H1 (cell line): ENCODE measurements around the gene LTBP4. TPM values are rescaled to one million over a fixed set of nuclear protein-coding genes. Genes with fewer than 3 reads are reported as not detected.
A peak's percentile ranks its signal among the peaks of the same experiment; 100 is the strongest.

Source experiments
- CTCF ChIA-PET: fragments of 300-600 bp; sonication (Branson Sonifier 250); formaldehyde crosslinking; loops from one replicate; lab custom pipeline; 2021; ENCODE audit not compliant: partially characterized antibody; lab: Charles Lee
- POLR2A ChIA-PET: fragments of 300-600 bp; sonication (Branson Sonifier 250); formaldehyde crosslinking; loops from one replicate; lab custom pipeline; 2021; ENCODE audit warnings: inconsistent platforms; ENCODE audit not compliant: partially characterized antibody; lab: Charles Lee
- DNase-seq, 2 experiments: peaks; one replicate each; pipeline versions ENCODE4 v3.0.0 to v3.0.0-alpha.2; 2010 to 2022; ENCODE audit warnings: low spot score in 2 of 2, low read depth in 1 of 2, mixed read lengths in 1 of 2
- FAIRE-seq: peaks from 2 replicates; lab custom pipeline; 2011; peaks lifted over from hg19 to GRCh38; lab: Jason Lieb, UNC
- H2AFZ ChIP-seq: 2 replicates; pipeline ENCODE4 v1.8.1; 2012; ENCODE audit warnings: low read length, inconsistent platforms
- H2AK5ac ChIP-seq: 2 replicates; pipeline ENCODE4 v1.6.1; 2013; ENCODE audit warnings: low read depth, low read length
- H2BK120ac ChIP-seq: replicated peaks from 2 replicates; pipeline ENCODE3; 2013; ENCODE audit warnings: low read depth, low read length, inconsistent platforms
- H2BK12ac ChIP-seq: 2 replicates; pipeline ENCODE4 v1.6.1; 2013; ENCODE audit warnings: low read depth, low read length
- H2BK15ac ChIP-seq: 2 replicates; pipeline ENCODE4 v1.6.1; 2013; ENCODE audit warnings: low read length
- H2BK20ac ChIP-seq: 2 replicates; pipeline ENCODE4 v1.6.1; 2013; ENCODE audit warnings: low read length
- H2BK5ac ChIP-seq: 2 replicates; pipeline ENCODE4 v1.6.1; 2013; ENCODE audit warnings: low read depth, low read length
- H3K14ac ChIP-seq: 2 replicates; pipeline ENCODE4 v1.6.1; 2013; ENCODE audit warnings: inconsistent platforms; ENCODE audit not compliant: insufficient read length
- H3K18ac ChIP-seq: 2 replicates; pipeline ENCODE4 v1.6.1; 2013; ENCODE audit warnings: low read length; ENCODE audit errors: extremely low read depth
- H3K23ac ChIP-seq: 2 replicates; pipeline ENCODE4 v1.6.1; 2013; ENCODE audit warnings: inconsistent platforms; ENCODE audit not compliant: insufficient read length
- H3K23me2 ChIP-seq: 2 replicates; pipeline ENCODE4 v1.6.1; 2013; ENCODE audit warnings: low read depth, low read length
- H3K27ac ChIP-seq: 2 replicates; pipeline ENCODE4 v1.6.1; 2011; ENCODE audit warnings: low read depth, low read length, inconsistent platforms
- H3K27me3 ChIP-seq, 4 experiments: replicated peaks in 1 of 4; 1 replicate in 1 of 4; 2 replicates in 3 of 4; pipeline versions ENCODE4 v1.6.1 to v1.8.1; 2011 to 2013; ENCODE audit warnings: low read length in 3 of 4, mild to moderate bottlenecking in 3 of 4, inconsistent platforms in 2 of 4, mixed read lengths in 2 of 4, moderate library complexity in 1 of 4; ENCODE audit not compliant: control insufficient read depth in 3 of 4, insufficient read depth in 3 of 4; ENCODE audit errors: extremely low read depth in 1 of 4
- H3K36me3 ChIP-seq, 4 experiments: 2 replicates each; pipeline versions ENCODE4 v1.6.1 to v1.8.1; 2011 to 2013; ENCODE audit warnings: mild to moderate bottlenecking in 4 of 4, low read length in 3 of 4, moderate library complexity in 2 of 4, control low read depth in 1 of 4, inconsistent platforms in 1 of 4; ENCODE audit not compliant: insufficient read depth in 4 of 4, control insufficient read depth in 2 of 4
- H3K4ac ChIP-seq: replicated peaks from 2 replicates; pipeline ENCODE3; 2013; ENCODE audit warnings: low read length, low read depth, mixed read lengths, inconsistent platforms; ENCODE audit not compliant: insufficient read length
- H3K4me1 ChIP-seq, 4 experiments: replicated peaks in 1 of 4; 1 replicate in 1 of 4; 2 replicates in 3 of 4; pipeline versions ENCODE4 v1.6.1 to v1.8.1; 2011 to 2013; ENCODE audit warnings: low read length in 3 of 4, inconsistent platforms in 2 of 4, mixed read lengths in 1 of 4; ENCODE audit not compliant: insufficient read depth in 4 of 4, control insufficient read depth in 3 of 4
- H3K4me2 ChIP-seq, 2 experiments: 2 replicates each; pipeline versions ENCODE4 v1.6.1 to v1.8.1; 2011 to 2013; ENCODE audit warnings: low read depth in 2 of 2, low read length in 2 of 2, control low read depth in 1 of 2, inconsistent platforms in 1 of 2, mild to moderate bottlenecking in 1 of 2; ENCODE audit not compliant: insufficient read depth in 1 of 2
- H3K4me3 ChIP-seq, 4 experiments: fragments of 200-600, 300-600 bp in 1 of 4; sonication (generic), shearing (Covaris generic), sonication (Bioruptor Twin) in 1 of 4; 2 replicates each; pipeline versions ENCODE4 v1.5.1 to v1.8.1; 2011 to 2016; ENCODE audit warnings: low read length in 4 of 4, low read depth in 3 of 4, control low read depth in 2 of 4, inconsistent platforms in 2 of 4, mild to moderate bottlenecking in 2 of 4, mixed read lengths in 1 of 4, moderate library complexity in 1 of 4; ENCODE audit not compliant: insufficient read depth in 2 of 4; ENCODE audit errors: extremely low read depth in 1 of 4
- H3K56ac ChIP-seq: replicated peaks from 2 replicates; pipeline ENCODE3; 2013; ENCODE audit warnings: low read depth, mild to moderate bottlenecking, mixed read lengths, low read length, inconsistent platforms; ENCODE audit not compliant: insufficient read length
- H3K79me1 ChIP-seq: 2 replicates; pipeline ENCODE4 v1.6.1; 2013; ENCODE audit warnings: low read depth, low read length, control low read depth
- H3K79me2 ChIP-seq, 2 experiments: 2 replicates each; pipeline versions ENCODE4 v1.6.1 to v1.8.1; 2012 to 2013; ENCODE audit warnings: low read length in 2 of 2, mild to moderate bottlenecking in 2 of 2, inconsistent platforms in 1 of 2; ENCODE audit not compliant: insufficient read depth in 2 of 2, control insufficient read depth in 1 of 2
- H3K9ac ChIP-seq, 4 experiments: replicated peaks in 1 of 4; 1 replicate in 1 of 4; 2 replicates in 3 of 4; pipeline versions ENCODE4 v1.6.1 to v1.8.1; 2011 to 2013; ENCODE audit warnings: low read depth in 3 of 4, low read length in 3 of 4, control low read depth in 2 of 4, mild to moderate bottlenecking in 2 of 4, moderate library complexity in 2 of 4, inconsistent platforms in 1 of 4; ENCODE audit errors: extremely low read depth in 1 of 4
- H3K9me3 ChIP-seq, 2 experiments: 2 replicates each; pipeline versions ENCODE4 v1.6.1 to v1.8.1; 2012 to 2013; ENCODE audit warnings: mild to moderate bottlenecking in 2 of 2, moderate library complexity in 2 of 2, control low read depth in 1 of 2, inconsistent platforms in 1 of 2, low read depth in 1 of 2, low read length in 1 of 2, mixed read lengths in 1 of 2; ENCODE audit not compliant: insufficient read depth in 2 of 2
- H4K20me1 ChIP-seq, 2 experiments: replicated peaks in 1 of 2; 2 replicates each; pipeline versions ENCODE3 to v1.8.1; 2011 to 2013; ENCODE audit warnings: inconsistent platforms in 2 of 2, low read length in 2 of 2, mild to moderate bottlenecking in 1 of 2; ENCODE audit not compliant: insufficient read depth in 2 of 2, control insufficient read depth in 1 of 2
- H4K5ac ChIP-seq: 2 replicates; pipeline ENCODE4 v1.6.1; 2013; ENCODE audit warnings: low read length, low read depth, mixed read lengths, inconsistent platforms; ENCODE audit not compliant: insufficient read length
- H4K8ac ChIP-seq: 2 replicates; pipeline ENCODE4 v1.8.0; 2013; ENCODE audit warnings: mild to moderate bottlenecking, moderate library complexity, low read length, inconsistent platforms; ENCODE audit not compliant: insufficient read depth; ENCODE audit errors: extremely low read depth
- H4K91ac ChIP-seq: replicated peaks from 2 replicates; pipeline ENCODE3; 2013; ENCODE audit warnings: low read length, mixed read lengths, inconsistent platforms; ENCODE audit not compliant: insufficient read length
- ATF3 ChIP-seq: IDR thresholded peaks from 2 replicates; pipeline ENCODE4 v1.6.1; 2011; ENCODE audit warnings: low read depth, mild to moderate bottlenecking, low read length; ENCODE audit not compliant: insufficient read depth
- BCL11A ChIP-seq, 2 experiments: IDR thresholded peaks; one replicate each; pipeline ENCODE4 v1.6.1; 2011; ENCODE audit warnings: low read depth in 2 of 2, low read length in 2 of 2, mild to moderate bottlenecking in 2 of 2
- E2F6 ChIP-seq: IDR thresholded peaks from 2 replicates; pipeline ENCODE4 v1.6.1; 2012; ENCODE audit warnings: inconsistent platforms
- HDAC6 ChIP-seq: IDR thresholded peaks from one replicate; pipeline ENCODE4 v1.7.1; 2012; ENCODE audit warnings: low read depth, mild to moderate bottlenecking, inconsistent platforms, low read length, moderate library complexity
- KDM4A ChIP-seq: IDR thresholded peaks from one replicate; pipeline ENCODE4 v1.7.1; 2012; ENCODE audit warnings: low read depth, mild to moderate bottlenecking, moderate library complexity, low read length, inconsistent platforms; ENCODE audit not compliant: severe bottlenecking
- RAD21 ChIP-seq, 2 experiments: IDR thresholded peaks in 1 of 2; conservative IDR thresholded peaks in 1 of 2; 2 replicates each; pipeline ENCODE4 v1.6.1; 2011; ENCODE audit warnings: low read depth in 2 of 2, low read length in 2 of 2, improper control_type of control experiment in 1 of 2, inconsistent platforms in 1 of 2, mild to moderate bottlenecking in 1 of 2, moderate library complexity in 1 of 2
- SAP30 ChIP-seq: fragments of 300-600 bp; sonication (generic); IDR thresholded peaks from 2 replicates; pipeline ENCODE4 v1.7.1; 2012; ENCODE audit warnings: low read length, moderate library complexity, mild to moderate bottlenecking, inconsistent platforms; ENCODE audit not compliant: insufficient read depth, insufficient replicate concordance
- TAF1 ChIP-seq: IDR thresholded peaks from 2 replicates; pipeline ENCODE4 v1.6.1; 2011; ENCODE audit warnings: mild to moderate bottlenecking, low read depth, low read length
- WGBS, 2 experiments: shearing (Covaris generic) in 1 of 2; methylation state at CpG; one replicate each; pipeline versions ENCODE4 v1.1.6 to v1.1.7; 2013 to 2015; ENCODE audit warnings: low lambda C conversion rate in 2 of 2, mixed read lengths in 2 of 2, inconsistent platforms in 1 of 2, low coverage in 1 of 2, missing lambda C conversion rate in 1 of 2; ENCODE audit not compliant: insufficient replicate concordance in 2 of 2, insufficient coverage in 1 of 2, insufficient read length in 1 of 2; ENCODE audit errors: extremely low coverage in 1 of 2, missing lambda C conversion rate in 1 of 2; 5-methylcytosine and 5-hydroxymethylcytosine counted together
- polyA plus RNA-seq, 7 experiments: library from polyadenylated mRNA; depleted of rRNA in 3 of 7; stranded (reverse) in 5 of 7; unstranded in 2 of 7; fragments of >200 nt in 5 of 7; fragments of 200-250 nt in 2 of 7; gene quantifications; 1 replicate in 5 of 7; 2 replicates in 1 of 7; 4 replicates in 1 of 7; pipeline versions ENCODE4 v1.2.1 to v1.2.3, GENCODE V29; 2011 to 2013; ENCODE audit warnings: missing spikeins in 2 of 7, mixed read lengths in 2 of 7
- total RNA-seq: library from RNA; stranded (reverse); fragmentation: NEBNext Ultra II Directional; extraction: Animal tissue kit (Norgen Biotek cat#: 25700); gene quantifications from 2 replicates; pipeline ENCODE4 v1.2.1, GENCODE V29; 2021

LTBP4 gene
- total and polyA plus RNA-seq, 2 of the 8 experiments (the other 6 are each of a cell fraction or from before 2014, with no cell fraction given): 54.5 to 77.1 TPM

GRCh38 chr19:40662925-40663694 lies 61.9 kb downstream of the LTBP4 start:
- Histone ChIP-seq H3K9me3 (no peaks in the 10 kb centered on the region), H2AFZ (peak overlapping the region; percentile 62), H3K4ac (peak overlapping the region; percentile 91), H3K79me2 (no peaks in the 10 kb centered on the region), H3K23me2 (no peaks in the 10 kb centered on the region; the same call in 1 of the 2 replicates), H2BK5ac (0 out of 2 replicates have a peak overlapping the region, but pooled peaks have one; percentile 52), H4K5ac (peak overlapping the region; percentile 20), H3K23ac (no peak overlapping the region), H4K20me1 (no peaks in the 10 kb centered on the region), H3K4me2 (peak overlapping the region; percentile 64 to 98), H2BK120ac (no peak overlapping the region), H3K4me3 (peak overlapping the region; percentile 35 to 74 (median 60)), H3K14ac (no peak overlapping the region), H4K8ac (peak overlapping the region; percentile 59), H3K27ac (no peak overlapping the region; the same call in 1 of the 2 replicates), H3K56ac (peak overlapping the region; percentile 90), H3K27me3 (no peaks in the 10 kb centered on the region), H3K79me1 (no peaks in the 10 kb centered on the region; the same call in 1 of the 2 replicates), H3K36me3 (peaks cover 0 to 6% (median 2%) of the 10 kb centered on the region in 4 experiments; a peak in 1 of 8 replicates), H2AK5ac (no peak overlapping the region), H3K9ac (peak overlapping the region in 2 of 4 experiments; percentile 28 to 43; a peak in 6 of 7 replicates), H3K4me1 (peaks cover 0 to 4% (median 3%) of the 10 kb centered on the region in 4 experiments; a peak in 5 of 7 replicates), H2BK20ac (no peak overlapping the region), H2BK15ac (peak overlapping the region; percentile 92; the same call in 1 of the 2 replicates), H4K91ac (peak overlapping the region; percentile 98), H3K18ac (peak overlapping the region; percentile 79), H2BK12ac (no peak overlapping the region)
- ChIA-PET CTCF (interaction anchor here (0.6 to 4.2 kb wide), 31 partner anchors 8 to 656 kb away, joined by 3 to 23 read pairs (median 3); partner anchors contain the start of genes ACTMAP and EGLN2), POLR2A (interaction anchor here (0.6 to 2.6 kb wide), 20 partner anchors 10 to 601 kb away, joined by 3 to 13 read pairs (median 4); partner anchors contain the start of genes ACTMAP, COQ8B, EGLN2 and HNRNPUL1)
- 1% methylated on average over 32 of the region's 60 CpGs; no CpG with 5 or more reads in 1 of the 2 experiments for WGBS, 2 experiments
- DNase-seq: peak; percentile 70 to 98
- FAIRE-seq: no peak
- TF ChIP-seq BCL11A (IDR thresholded peaks at IDR 0.05; ENCODE audit: low read depth in 2 of 2, low read length in 2 of 2): no peak
- TF ChIP-seq RAD21 (IDR thresholded peaks at IDR 0.05 in 1 of 2, conservative IDR thresholded peaks at IDR 0.05 in 1 of 2; ENCODE audit: low read depth in 2 of 2, low read length in 2 of 2): peak; percentile 92 to 97
- TF ChIP-seq KDM4A: peak; percentile 62
- peak; percentile 50; the same call in 1 of the 2 replicates for TF ChIP-seq TAF1
- no peak for TF ChIP-seq HDAC6
- peak; percentile 91 for TF ChIP-seq ATF3
- peak; percentile 80 for TF ChIP-seq E2F6
- no peak for TF ChIP-seq SAP30
